C4-2B (cell line): ENCODE measurements around the gene KANSL1L.

Experiments
- CTCF ChIP-seq: fragments of 450-650 bp; conservative IDR thresholded peaks from 2 replicates; pipeline ENCODE4 v1.5.1; 2017; ENCODE audit warnings: mild to moderate bottlenecking
- ZFX ChIP-seq: fragments of 450-650 bp; IDR thresholded peaks from 2 replicates; pipeline ENCODE4 v1.6.1; 2017

- TF ChIP-seq CTCF (no peak), ZFX (no peak)
Measured at GRCh38 chr2:210179351-210179990, 8.3 kb upstream of the KANSL1L start.
